Lower leg skin (tissue), 3 donors: ENCODE data around the gene DEDD2.

Experiments
- CTCF ChIP-seq, 3 donors: fragments of 450-650 bp; IDR thresholded peaks; one replicate each; pipeline ENCODE4 v1.5.1; 2016; ENCODE audit warnings: antibody characterized with exemption in 3 of 3, mild to moderate bottlenecking in 3 of 3, moderate library complexity in 2 of 3
- POLR2A ChIP-seq, 2 donors: fragments of 450-650 bp; IDR thresholded peaks; one replicate each; pipeline ENCODE4 v1.6.1; 2016 to 2017; ENCODE audit warnings: antibody characterized with exemption in 2 of 2, mild to moderate bottlenecking in 1 of 2, moderate library complexity in 1 of 2

GRCh38 chr19:42229855-42230351 is 12.4 kb upstream of the DEDD2 start:
- no peak for TF ChIP-seq CTCF (IDR thresholded peaks at IDR 0.05)
- no peak for TF ChIP-seq POLR2A (IDR thresholded peaks at IDR 0.05)
